NCI-H1930 (cell line): ENCODE measurements around the gene CRYL1.

Source experiments
- DNase-seq, 2 experiments: peaks; one replicate each; lab custom pipeline; 2025; lab: John Stamatoyannopoulos, UW

Gene CRYL1

GRCh38 chr13:20422362-20422761, 103.3 kb downstream of the CRYL1 start:
- no peak for DNase-seq

GRCh38 chr13:20420938-20421337, 104.7 kb downstream of the CRYL1 start:
- no peak for DNase-seq

- no peak for DNase-seq
Measured at GRCh38 chr13:20418953-20419352, 106.7 kb downstream of the CRYL1 start.

- no peak for DNase-seq
Measured at GRCh38 chr13:20416223-20416745, 109.4 kb downstream of the CRYL1 start.

- no peak for DNase-seq
Measured at GRCh38 chr13:20415694-20416107, 110.0 kb downstream of the CRYL1 start.

GRCh38 chr13:20415306-20415679, 110.4 kb downstream of the CRYL1 start:
- no peak for DNase-seq

GRCh38 chr13:20414546-20415305, 110.9 kb downstream of the CRYL1 start:
- DNase-seq = no peak

GRCh38 chr13:20412691-20413355, 112.8 kb downstream of the CRYL1 start:
- no peak for DNase-seq

- DNase-seq = no peak
Measured at GRCh38 chr13:20411638-20412342, 113.9 kb downstream of the CRYL1 start.

GRCh38 chr13:20410726-20411125, 114.9 kb downstream of the CRYL1 start:
- DNase-seq = no peak

- DNase-seq = no peak
Measured at GRCh38 chr13:20408181-20408580, 117.5 kb downstream of the CRYL1 start.

GRCh38 chr13:20407759-20408158, 117.9 kb downstream of the CRYL1 start:
- DNase-seq = no peak

- no peak for DNase-seq
Measured at GRCh38 chr13:20405691-20406090, 120.0 kb downstream of the CRYL1 start.

GRCh38 chr13:20404488-20405222, 121.0 kb downstream of the CRYL1 start:
- DNase-seq = no peak

- no peak for DNase-seq
Measured at GRCh38 chr13:20403826-20404225, 121.8 kb downstream of the CRYL1 start.

GRCh38 chr13:20402881-20403280, 122.8 kb downstream of the CRYL1 start:
- DNase-seq = no peak

- DNase-seq = no peak
Measured at GRCh38 chr13:20401931-20402856, 123.5 kb downstream of the CRYL1 start.

GRCh38 chr13:20401531-20401930, 124.1 kb downstream of the CRYL1 start:
- DNase-seq = no peak

GRCh38 chr13:20400774-20401173, 124.9 kb downstream of the CRYL1 start:
- DNase-seq = no peak

GRCh38 chr13:20399961-20400360, 125.7 kb downstream of the CRYL1 start:
- no peak for DNase-seq

- no peak for DNase-seq
Measured at GRCh38 chr13:20399515-20399914, 126.1 kb downstream of the CRYL1 start.
